Kidney glomerular epithelial cell (primary cell): Measurements from ENCODE around the gene IL22RA1.

ENCODE experiments used
- DNase-seq: peaks from one replicate; lab custom pipeline; 2025; lab: John Stamatoyannopoulos, UW

The IL22RA1 gene

GRCh38 chr1:24096009-24096738, 46.8 kb downstream of the IL22RA1 start:
- no peak for DNase-seq

- DNase-seq = no peak
These were observed 47.6 kb downstream of the IL22RA1 start for GRCh38 chr1:24095140-24095859.

- DNase-seq = no peak
These were observed 48.4 kb downstream of the IL22RA1 start for GRCh38 chr1:24094554-24094953.

GRCh38 chr1:24093732-24094131, 49.2 kb downstream of the IL22RA1 start:
- DNase-seq = no peak

- no peak for DNase-seq
These were observed 50.0 kb downstream of the IL22RA1 start for GRCh38 chr1:24092979-24093378.

GRCh38 chr1:24091971-24092482, 50.9 kb downstream of the IL22RA1 start:
- no peak for DNase-seq

GRCh38 chr1:24090736-24091135, 52.2 kb downstream of the IL22RA1 start:
- no peak for DNase-seq

- DNase-seq = no peak
These were observed 53.0 kb downstream of the IL22RA1 start for GRCh38 chr1:24089743-24090555.

GRCh38 chr1:24089027-24089742, 53.8 kb downstream of the IL22RA1 start:
- no peak for DNase-seq

GRCh38 chr1:24086466-24086865, 56.5 kb downstream of the IL22RA1 start:
- DNase-seq = no peak

- DNase-seq = peak; percentile 16
These were observed 57.4 kb downstream of the IL22RA1 start for GRCh38 chr1:24085546-24085945.

- DNase-seq = no peak
These were observed 57.9 kb downstream of the IL22RA1 start for GRCh38 chr1:24085007-24085406.

GRCh38 chr1:24084050-24084449, 58.9 kb downstream of the IL22RA1 start:
- no peak for DNase-seq

GRCh38 chr1:24082372-24082771, 60.6 kb downstream of the IL22RA1 start:
- DNase-seq = no peak

GRCh38 chr1:24081190-24081589, 61.8 kb downstream of the IL22RA1 start:
- DNase-seq = no peak

- DNase-seq = no peak
These were observed 62.8 kb downstream of the IL22RA1 start for GRCh38 chr1:24080131-24080530.

GRCh38 chr1:24077278-24077978, 65.5 kb downstream of the IL22RA1 start:
- no peak for DNase-seq

GRCh38 chr1:24075946-24076345, 67.0 kb downstream of the IL22RA1 start:
- DNase-seq = no peak

- no peak for DNase-seq
These were observed 67.4 kb downstream of the IL22RA1 start for GRCh38 chr1:24075590-24075854.

- DNase-seq = no peak
These were observed 67.9 kb downstream of the IL22RA1 start for GRCh38 chr1:24074817-24075589.

- no peak for DNase-seq
These were observed 68.7 kb downstream of the IL22RA1 start for GRCh38 chr1:24074196-24074595.
